ENCODE measurements around the gene PTTG1.

PTTG1 gene

GRCh38 chr5:160390787-160391696 lies 30.6 kb upstream of the PTTG1 start:
- in situ Hi-C loops (cut with MboI; ENCODE audit: low pct_unique_long_range_greater_than_20kb, low sequenced_read_pairs, unreplicated experiment): no loop called here
- DNase-seq (ENCODE audit: low spot score): peak; percentile 27

GRCh38 chr5:160395111-160395510 lies 26.5 kb upstream of the PTTG1 start:
- DNase-seq (ENCODE audit: low spot score): no peak
- in situ Hi-C loops (cut with MboI; ENCODE audit: low pct_unique_long_range_greater_than_20kb, low sequenced_read_pairs, unreplicated experiment): no loop called here
- no peak for TF ChIP-seq CTCF (IDR thresholded peaks at IDR 0.05; ENCODE audit: extremely low read depth, insufficient read depth, missing control alignments)

More at GRCh38 chr5:160390787-160391696, 30.6 kb upstream of the PTTG1 start:
- peak; percentile 50 for TF ChIP-seq CTCF (IDR thresholded peaks at IDR 0.05; ENCODE audit: extremely low read depth, insufficient read depth, missing control alignments)

GRCh38 chr5:160397492-160397891 lies 24.2 kb upstream of the PTTG1 start:
- no peak for TF ChIP-seq CTCF (IDR thresholded peaks at IDR 0.05; ENCODE audit: extremely low read depth, insufficient read depth, missing control alignments)
- in situ Hi-C loops (cut with MboI; ENCODE audit: low pct_unique_long_range_greater_than_20kb, low sequenced_read_pairs, unreplicated experiment): no loop called here
- DNase-seq (ENCODE audit: low spot score): no peak

- DNase-seq (ENCODE audit: low spot score): no peak
- in situ Hi-C loops (cut with MboI; ENCODE audit: low pct_unique_long_range_greater_than_20kb, low sequenced_read_pairs, unreplicated experiment): no loop called here
- TF ChIP-seq CTCF (IDR thresholded peaks at IDR 0.05; ENCODE audit: extremely low read depth, insufficient read depth, missing control alignments): no peak
Measured at GRCh38 chr5:160398806-160399205, 22.8 kb upstream of the PTTG1 start.

- peak; percentile 85 for DNase-seq (ENCODE audit: low spot score)
- TF ChIP-seq CTCF (IDR thresholded peaks at IDR 0.05; ENCODE audit: extremely low read depth, insufficient read depth, missing control alignments): no peak
- in situ Hi-C loops (cut with MboI; ENCODE audit: low pct_unique_long_range_greater_than_20kb, low sequenced_read_pairs, unreplicated experiment): no loop called here
Measured at GRCh38 chr5:160399402-160400353, 22.0 kb upstream of the PTTG1 start, which contains the start of gene FAM200C. Gene FAM200C, minus strand, starts transcription at chr5:160400054. Its CDS starts 4,564 bp downstream, at chr5:160395490.

Measured in GM13977 (cell line).